TTC549 (cell line): Measurements from ENCODE around the gene ZDHHC12.
"Not testable (repeated sequence)": the region's sequence is repeated elsewhere in the genome, so short reads cannot be mapped to it uniquely, and the experiment has no call there.

Experiments used
- FAIRE-seq: peaks from 2 replicates; lab custom pipeline; 2012; peaks lifted over from hg19 to GRCh38; lab: Jason Lieb, UNC

ZDHHC12 gene

GRCh38 chr9:128707446-128707845, 16.5 kb downstream of the ZDHHC12 start:
- no peak for FAIRE-seq

- no peak for FAIRE-seq
These were observed 17.1 kb downstream of the ZDHHC12 start for GRCh38 chr9:128706671-128707381.

DNA sequence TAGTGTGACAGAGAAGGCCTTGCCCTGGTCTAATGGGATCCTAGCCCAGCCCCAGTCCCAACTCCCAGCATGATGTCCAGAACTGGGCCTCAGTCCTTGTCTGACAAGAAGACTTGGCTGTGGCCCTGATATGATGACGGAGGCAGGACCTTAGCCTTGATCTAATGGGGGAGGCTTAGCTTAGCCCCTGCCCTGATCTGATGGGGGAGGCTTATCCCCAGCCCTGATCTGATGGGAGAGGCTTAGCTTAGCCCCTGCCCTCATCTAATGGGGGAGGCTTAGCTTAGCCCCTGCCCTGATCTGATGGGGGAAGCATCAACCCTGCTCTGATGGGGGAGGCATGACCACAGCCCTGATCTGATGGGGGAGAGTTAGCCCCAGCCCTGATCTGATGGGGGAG, 17.9 kb downstream of the ZDHHC12 start:
- FAIRE-seq = no peak

GRCh38 chr9:128705051-128705965, 18.6 kb downstream of the ZDHHC12 start:
- FAIRE-seq = no peak

DNA sequence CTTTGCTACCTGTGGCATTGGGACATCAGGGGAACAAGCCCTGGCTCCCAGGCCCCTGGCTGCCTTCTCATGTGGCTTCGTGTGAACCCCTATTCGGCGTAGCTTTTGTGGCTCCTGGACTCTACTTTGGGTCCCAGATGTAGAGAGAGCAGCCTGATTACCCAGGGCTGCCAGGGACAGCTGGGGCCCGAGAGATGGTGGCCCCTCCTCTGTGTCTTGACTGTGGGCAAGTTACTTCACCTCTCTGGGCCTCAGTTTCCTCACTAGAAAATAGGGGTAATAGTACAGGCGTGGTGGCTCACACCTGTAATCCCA, 19.6 kb downstream of the ZDHHC12 start:
- FAIRE-seq = no peak

- no peak for FAIRE-seq
These were observed 20.1 kb downstream of the ZDHHC12 start for GRCh38 chr9:128703616-128704355.

DNA sequence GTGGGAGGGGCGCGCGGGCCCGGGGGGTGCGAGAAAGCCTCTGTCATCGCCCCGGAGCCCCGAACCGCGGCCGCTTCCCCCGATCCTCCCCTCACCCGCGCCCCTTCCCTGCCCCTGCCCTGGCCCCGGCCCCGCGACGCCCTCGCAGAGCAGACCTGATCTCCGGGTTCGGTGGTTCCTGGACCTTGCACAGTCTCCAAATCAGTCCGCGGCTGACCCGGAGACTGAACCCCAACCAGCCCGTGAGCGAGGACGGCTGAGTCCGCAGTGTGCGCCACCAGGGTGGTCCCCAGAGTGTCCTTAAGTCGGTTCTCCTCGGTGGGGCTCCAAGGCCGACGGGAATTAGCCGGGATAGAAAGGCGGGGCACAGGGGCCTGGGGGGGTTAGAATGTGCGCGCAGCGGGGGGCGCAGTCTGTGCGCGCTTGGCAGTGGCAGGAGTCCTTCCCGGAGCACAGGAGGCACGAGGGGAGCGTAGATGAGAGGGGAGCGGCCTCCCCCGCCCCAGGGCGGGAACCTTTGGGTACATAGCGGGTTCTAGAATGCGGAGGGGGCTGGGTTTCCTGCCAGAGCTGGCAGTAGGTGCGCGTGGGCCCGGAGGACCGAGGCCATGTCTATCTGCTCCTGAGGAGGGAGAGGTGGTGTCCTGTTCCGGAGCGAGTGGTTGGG, 20.8 kb downstream of the ZDHHC12 start:
- FAIRE-seq = no peak

DNA sequence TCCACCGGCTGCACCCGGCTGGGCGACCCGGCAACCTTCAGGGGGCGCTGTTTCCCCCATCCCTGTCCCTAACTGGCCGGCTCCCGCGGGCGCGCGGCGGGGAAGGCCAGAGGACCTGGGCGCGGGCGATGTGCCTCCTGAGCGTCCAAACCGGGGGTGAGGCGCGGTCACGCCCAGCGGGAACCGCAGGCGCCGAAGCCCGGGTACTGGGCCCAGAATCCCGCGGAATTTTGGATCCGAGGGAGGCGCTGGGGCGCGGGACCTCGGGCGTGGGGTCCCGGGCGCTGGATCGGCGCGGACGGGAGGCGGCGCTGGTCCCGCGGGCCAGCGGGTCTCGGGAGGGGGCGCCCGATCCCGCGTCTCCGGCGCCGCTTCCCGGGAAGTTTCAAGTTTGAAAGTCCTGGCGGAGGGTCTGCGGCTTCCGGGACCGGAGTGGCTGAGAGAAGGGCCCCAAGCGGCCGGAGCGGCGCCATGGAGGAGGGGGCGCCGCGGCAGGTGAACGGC, 21.4 kb downstream of the ZDHHC12 start, which contains the start of gene PKN3:
Gene PKN3 (plus strand): TSS at position 59 of the 504 bp plus-strand sequence. CDS start 413 bp downstream, at position 472.
- FAIRE-seq = no peak

GRCh38 chr9:128701227-128701854, 22.6 kb downstream of the ZDHHC12 start:
- no peak for FAIRE-seq

- not testable (repeated sequence) for FAIRE-seq
These were observed 24.7 kb downstream of the ZDHHC12 start for GRCh38 chr9:128699096-128699795.

DNA sequence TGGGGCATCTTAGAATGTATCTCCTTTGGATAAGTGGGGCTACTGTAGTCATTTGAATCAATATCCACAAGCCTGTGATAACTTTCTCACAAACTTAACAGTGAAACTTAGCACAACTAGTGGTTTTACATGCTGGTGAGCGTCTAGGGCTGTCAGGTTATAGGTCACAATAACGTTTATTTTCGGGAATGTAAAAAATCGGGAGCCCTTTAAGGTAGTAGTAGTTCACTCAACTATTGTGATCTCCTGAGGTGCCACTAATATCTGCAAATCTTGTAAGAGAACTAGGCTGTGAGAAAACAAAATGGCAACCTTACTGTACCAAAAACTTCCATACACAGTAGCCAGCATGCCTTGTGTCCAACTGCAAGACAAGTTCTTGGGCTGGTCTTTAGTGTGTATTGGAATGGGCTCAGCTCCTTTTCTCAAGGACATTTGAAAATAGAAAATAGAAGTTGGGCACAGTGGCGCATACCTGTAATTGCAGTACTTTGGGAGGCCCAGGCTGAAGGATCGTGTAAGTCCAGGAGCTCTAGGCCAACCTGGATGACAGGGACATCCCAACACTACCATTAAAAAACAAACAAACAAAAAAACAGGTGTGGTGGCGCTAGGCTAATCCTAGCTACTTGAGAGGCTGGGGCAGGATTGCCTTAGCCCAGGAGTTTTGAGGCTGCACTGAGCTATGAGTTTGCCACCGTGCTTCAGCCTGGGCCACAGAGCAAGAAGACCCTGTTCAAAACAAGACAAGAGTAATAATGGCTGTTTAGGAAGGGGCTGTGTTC, 26.8 kb downstream of the ZDHHC12 start:
- FAIRE-seq = no peak

DNA sequence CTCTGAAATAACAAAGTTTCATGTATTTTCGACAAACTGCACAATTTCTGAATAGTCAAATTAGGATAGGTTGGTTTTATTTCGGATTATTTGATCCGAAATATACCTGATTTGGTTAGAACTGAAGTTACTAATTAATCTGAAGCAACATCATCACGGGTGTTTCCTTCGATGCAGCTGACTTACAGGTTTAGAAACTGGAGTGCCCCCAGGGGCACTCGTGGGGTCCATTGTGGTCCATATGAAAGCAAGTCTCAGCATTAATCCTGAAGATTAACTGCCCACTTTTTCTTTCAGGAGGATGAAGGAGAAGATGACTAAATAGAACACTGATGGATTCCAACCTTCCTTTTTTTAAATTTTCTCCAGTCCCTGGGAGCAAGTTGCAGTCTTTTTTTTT, 29.6 kb downstream of the ZDHHC12 start:
- no peak for FAIRE-seq

- not testable (repeated sequence) for FAIRE-seq
These were observed 30.2 kb downstream of the ZDHHC12 start for GRCh38 chr9:128693738-128694137.

GRCh38 chr9:128690684-128691034, 33.3 kb downstream of the ZDHHC12 start:
- FAIRE-seq = no peak

DNA sequence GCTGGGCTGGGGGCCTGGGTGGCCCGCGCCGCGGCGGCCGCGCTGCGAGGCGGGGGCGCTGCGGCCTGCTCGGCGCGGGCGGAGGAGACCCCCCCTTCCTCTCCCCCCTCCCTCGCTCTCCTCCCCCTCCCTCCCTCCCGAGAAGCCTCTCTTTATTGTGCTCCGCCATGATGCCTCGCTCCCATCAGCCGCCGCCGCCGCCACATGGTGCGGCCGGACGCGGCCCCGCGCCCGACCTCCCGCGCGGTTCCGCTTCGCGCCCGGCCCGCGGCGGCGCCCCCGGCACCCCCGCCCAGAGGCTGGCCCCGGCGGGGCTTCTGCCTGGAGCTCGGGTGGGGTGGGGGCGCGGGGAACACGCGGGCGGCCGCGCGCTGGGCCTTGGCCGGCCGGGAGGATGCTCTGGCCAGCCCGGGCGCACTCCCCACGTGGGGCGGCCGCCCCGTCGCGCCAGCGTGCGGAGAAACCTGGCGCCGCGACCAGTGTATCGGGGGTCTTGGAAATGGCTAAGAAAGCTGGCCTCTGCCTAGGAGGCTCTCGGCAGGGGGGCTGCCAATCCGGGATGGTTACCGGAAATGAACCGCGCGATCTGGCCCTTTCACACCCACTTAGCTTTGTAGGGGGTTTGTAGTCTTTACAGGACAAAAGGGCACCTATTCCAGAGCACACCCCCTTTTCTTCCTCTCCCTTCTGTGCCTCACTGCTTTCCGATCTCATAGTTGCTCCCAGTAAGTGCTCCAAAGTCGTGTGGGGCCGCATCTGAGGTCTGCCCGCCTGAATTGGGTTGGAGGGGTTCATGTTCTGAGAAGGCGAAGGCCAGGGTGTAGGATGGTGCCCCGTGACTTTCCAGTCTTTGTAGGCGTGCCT, 33.9 kb downstream of the ZDHHC12 start:
- FAIRE-seq = no peak

- FAIRE-seq = no peak
These were observed 34.6 kb downstream of the ZDHHC12 start for GRCh38 chr9:128689293-128689774.

- no peak for FAIRE-seq
These were observed 35.2 kb downstream of the ZDHHC12 start, which contains the start of gene SET for GRCh38 chr9:128688501-128689292. Gene SET (plus strand): TSS chr9:128689222. CDS start chr9:128689583, 361 bp downstream.

GRCh38 chr9:128687453-128687852, 36.5 kb downstream of the ZDHHC12 start:
- no peak for FAIRE-seq
